ENCODE results near the gene MED22.
A peak's percentile ranks its signal among the peaks of the same experiment; 100 is the strongest.

MED22 gene

DNA sequence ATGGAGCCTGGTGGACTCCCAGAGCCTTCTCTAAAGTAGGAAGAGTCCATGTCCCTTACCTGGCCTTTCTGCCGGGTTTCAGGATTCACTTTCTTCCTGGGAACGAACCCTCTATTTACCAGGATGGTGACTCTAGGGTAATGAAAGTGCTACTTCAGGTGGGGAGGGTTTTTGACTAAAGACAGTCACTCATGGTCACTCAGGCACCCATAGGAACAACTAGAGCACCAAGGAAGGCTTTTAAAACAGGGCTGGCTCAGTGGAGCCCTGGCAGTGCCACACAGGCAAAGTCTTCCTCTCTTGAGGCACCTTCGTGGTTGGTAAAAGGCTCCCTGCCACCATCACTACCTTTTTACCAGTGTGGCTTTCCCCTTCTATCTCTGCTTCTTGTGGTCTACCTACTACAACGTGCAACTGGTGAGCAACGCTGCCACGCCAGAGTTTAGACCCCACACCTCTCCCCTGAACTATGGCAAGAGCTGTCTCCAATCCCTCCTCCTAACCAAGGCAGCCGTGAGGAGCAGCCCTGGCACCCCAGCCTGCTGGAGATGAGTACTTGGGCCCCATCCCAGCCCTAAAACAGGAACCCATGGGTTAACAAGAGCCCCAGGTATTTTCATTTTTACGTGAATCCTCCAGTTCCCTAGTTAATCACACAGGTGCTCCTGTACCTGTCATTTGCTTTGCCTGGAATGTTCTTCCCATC is 4.9 kb upstream of the MED22 start:
- no peaks in the 10 kb centered on the region for H3K9me3 ChIP-seq (ENCODE audit: control insufficient read depth, low read length)
- DNase-seq (ENCODE audit: low read depth): no peak
- H3K4me1 ChIP-seq (ENCODE audit: control insufficient read depth, insufficient read depth, low read length): peaks cover 49% of the 10 kb centered on the region
- peaks cover 52% of the 10 kb centered on the region for H3K36me3 ChIP-seq (ENCODE audit: control insufficient read depth, insufficient read depth, low read length, severe bottlenecking)
- no peak overlapping the region for H3K4me3 ChIP-seq (ENCODE audit: low read length)
- H3K27me3 ChIP-seq (replicated peaks; ENCODE audit: control insufficient read depth, insufficient read depth, low read length): no peaks in the 10 kb centered on the region
- H3K9ac ChIP-seq (ENCODE audit: low read length): peak overlapping the region; percentile 38

DNA sequence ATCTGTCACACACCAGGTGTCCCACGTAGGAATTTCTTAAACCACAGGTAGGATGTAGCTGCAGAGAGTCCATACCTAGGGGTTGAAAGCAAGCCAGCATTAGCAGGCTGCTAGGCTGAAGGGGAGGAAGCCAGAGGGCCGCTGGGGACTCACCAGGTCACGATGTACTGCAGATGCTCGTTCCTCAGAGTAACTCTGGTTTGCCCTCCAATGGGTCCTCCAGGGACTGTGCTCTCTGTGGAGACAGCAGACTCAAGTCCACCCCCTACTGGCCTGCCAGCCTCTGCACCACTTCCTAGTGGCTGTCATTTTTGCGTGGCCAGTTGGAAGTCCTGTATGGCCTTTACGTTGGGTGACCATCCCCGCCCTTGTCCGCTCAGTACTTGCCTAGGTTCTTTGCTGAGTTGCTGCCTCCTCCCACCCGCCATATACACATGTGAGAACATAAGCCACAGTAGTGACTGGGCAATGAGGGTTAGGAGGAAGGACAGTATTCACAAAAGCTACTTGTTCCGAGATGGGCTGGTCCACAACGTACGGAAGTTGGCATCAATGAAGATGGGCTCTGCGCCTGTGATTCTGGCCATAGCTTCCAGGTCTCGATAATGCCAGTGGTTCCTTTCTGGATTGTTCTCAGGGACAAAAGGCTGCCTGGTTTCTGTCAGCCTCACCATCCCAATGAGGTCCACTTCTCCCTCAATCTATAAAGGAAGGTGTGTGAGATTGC is 4.1 kb upstream of the MED22 start:
- Histone ChIP-seq H3K9ac (ENCODE audit: low read length) (no peak overlapping the region), H3K36me3 (ENCODE audit: control insufficient read depth, insufficient read depth, low read length, severe bottlenecking) (peaks cover 52% of the 10 kb centered on the region), H3K4me1 (ENCODE audit: control insufficient read depth, insufficient read depth, low read length) (peaks cover 42% of the 10 kb centered on the region), H3K4me3 (ENCODE audit: low read length) (no peak overlapping the region), H3K27me3 (replicated peaks; ENCODE audit: control insufficient read depth, insufficient read depth, low read length) (no peaks in the 10 kb centered on the region), H3K9me3 (ENCODE audit: control insufficient read depth, low read length) (no peaks in the 10 kb centered on the region)
- DNase-seq (ENCODE audit: low read depth): peak; percentile 59

DNA sequence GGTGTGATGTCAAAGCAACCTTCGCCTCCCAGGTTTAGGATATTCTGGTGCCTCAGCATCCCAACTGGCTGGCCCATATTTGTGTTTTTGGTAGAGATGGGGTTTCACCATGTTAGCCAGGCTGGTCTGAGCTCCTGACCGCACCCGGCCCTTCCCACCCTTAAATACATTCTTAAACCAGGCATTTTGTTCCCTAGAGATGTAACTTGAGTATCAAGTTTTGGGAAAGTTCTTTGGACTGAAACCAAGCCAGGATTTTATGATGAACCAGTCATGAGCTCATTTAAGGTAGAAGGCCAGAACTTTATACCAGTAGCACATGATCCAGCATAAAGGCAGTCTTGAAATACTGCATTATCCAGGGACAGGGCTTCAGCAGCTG is 3.6 kb upstream of the MED22 start:
- peak; percentile 48 for DNase-seq (ENCODE audit: low read depth)
- Histone ChIP-seq H3K27me3 (replicated peaks; ENCODE audit: control insufficient read depth, insufficient read depth, low read length) (no peaks in the 10 kb centered on the region), H3K36me3 (ENCODE audit: control insufficient read depth, insufficient read depth, low read length, severe bottlenecking) (peaks cover 52% of the 10 kb centered on the region), H3K9me3 (ENCODE audit: control insufficient read depth, low read length) (no peaks in the 10 kb centered on the region), H3K9ac (ENCODE audit: low read length) (no peak overlapping the region), H3K4me1 (ENCODE audit: control insufficient read depth, insufficient read depth, low read length) (peaks cover 46% of the 10 kb centered on the region), H3K4me3 (ENCODE audit: low read length) (no peak overlapping the region)

DNA sequence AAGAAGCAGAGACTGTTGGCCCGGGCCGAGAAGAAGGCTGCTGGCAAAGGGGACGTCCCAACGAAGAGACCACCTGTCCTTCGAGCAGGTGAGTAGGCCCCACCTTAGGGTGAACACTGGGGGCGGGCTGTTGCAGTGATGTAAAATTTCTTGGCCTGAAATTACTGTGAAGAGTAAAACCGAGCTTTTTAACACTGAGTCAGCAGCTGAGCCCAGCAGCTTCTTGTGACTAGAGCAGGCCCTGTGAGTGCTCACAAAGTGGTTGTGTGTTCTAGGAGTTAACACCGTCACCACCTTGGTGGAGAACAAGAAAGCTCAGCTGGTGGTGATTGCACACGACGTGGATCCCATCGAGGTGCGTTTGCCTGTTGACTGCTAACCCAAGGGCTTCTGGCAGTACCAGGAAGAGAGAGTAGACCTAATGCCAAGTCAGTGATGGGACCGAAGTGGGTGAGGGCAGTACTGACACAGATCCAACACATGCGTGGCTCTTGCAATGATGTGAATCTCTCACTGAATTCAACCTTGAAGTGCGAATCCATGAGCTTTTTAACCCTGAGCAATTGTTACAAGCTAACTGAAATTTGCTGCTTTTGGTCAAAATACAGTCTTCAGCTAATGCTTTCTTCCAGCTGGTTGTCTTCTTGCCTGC is 2.2 kb upstream of the MED22 start:
- DNase-seq (ENCODE audit: low read depth): no peak
- peaks cover 45% of the 10 kb centered on the region for H3K4me1 ChIP-seq (ENCODE audit: control insufficient read depth, insufficient read depth, low read length)
- H3K4me3 ChIP-seq (ENCODE audit: low read length): peak overlapping the region; percentile 98
- H3K27me3 ChIP-seq (replicated peaks; ENCODE audit: control insufficient read depth, insufficient read depth, low read length): no peaks in the 10 kb centered on the region
- H3K9me3 ChIP-seq (ENCODE audit: control insufficient read depth, low read length): no peaks in the 10 kb centered on the region
- peaks cover 52% of the 10 kb centered on the region for H3K36me3 ChIP-seq (ENCODE audit: control insufficient read depth, insufficient read depth, low read length, severe bottlenecking)
- peak overlapping the region; percentile 99 for H3K9ac ChIP-seq (ENCODE audit: low read length)

DNA sequence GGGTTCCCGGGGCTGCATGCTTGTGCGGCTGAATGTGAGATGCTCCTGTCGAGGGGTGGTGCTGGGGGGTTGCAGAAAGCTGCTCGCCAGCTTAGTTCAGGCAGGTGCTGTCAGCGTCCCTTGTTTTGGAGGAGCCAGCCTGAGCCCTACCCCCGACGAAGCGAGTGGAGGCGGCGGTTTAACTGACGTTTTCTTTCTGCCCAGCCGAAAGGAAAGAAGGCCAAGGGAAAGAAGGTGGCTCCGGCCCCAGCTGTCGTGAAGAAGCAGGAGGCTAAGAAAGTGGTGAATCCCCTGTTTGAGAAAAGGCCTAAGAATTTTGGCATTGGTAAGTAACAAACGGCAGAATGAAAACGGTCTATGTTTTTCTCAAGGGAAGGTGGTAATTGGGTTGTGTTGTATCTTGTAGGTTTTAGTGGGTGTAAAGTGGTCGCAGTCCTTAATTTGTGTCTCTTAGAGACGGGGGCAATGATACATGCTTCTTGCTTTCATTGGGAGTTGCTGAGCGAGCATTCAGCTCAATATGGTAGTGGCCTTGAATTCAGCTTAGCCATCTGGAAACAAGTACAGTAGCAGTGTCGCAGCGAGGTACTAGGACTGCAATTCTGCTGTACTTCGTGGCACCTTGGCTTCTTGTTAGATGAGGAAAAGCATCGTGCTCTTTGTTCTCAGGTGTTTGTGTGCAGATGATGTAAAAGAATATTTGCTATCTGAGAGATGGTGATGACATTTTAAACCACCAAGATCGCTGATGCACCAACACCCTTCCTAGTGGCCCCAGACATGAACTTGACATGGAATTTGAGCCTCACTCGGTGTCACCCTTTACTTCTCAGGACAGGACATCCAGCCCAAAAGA is 1.0 kb upstream of the MED22 start:
- peaks cover 57% of the 10 kb centered on the region for H3K36me3 ChIP-seq (ENCODE audit: control insufficient read depth, insufficient read depth, low read length, severe bottlenecking)
- peak; percentile 20 for DNase-seq (ENCODE audit: low read depth)
- H3K4me1 ChIP-seq (ENCODE audit: control insufficient read depth, insufficient read depth, low read length): peaks cover 37% of the 10 kb centered on the region
- no peaks in the 10 kb centered on the region for H3K27me3 ChIP-seq (replicated peaks; ENCODE audit: control insufficient read depth, insufficient read depth, low read length)
- H3K9ac ChIP-seq (ENCODE audit: low read length): peak overlapping the region; percentile 99
- peak overlapping the region; percentile 98 for H3K4me3 ChIP-seq (ENCODE audit: low read length)
- H3K9me3 ChIP-seq (ENCODE audit: control insufficient read depth, low read length): no peaks in the 10 kb centered on the region

DNA sequence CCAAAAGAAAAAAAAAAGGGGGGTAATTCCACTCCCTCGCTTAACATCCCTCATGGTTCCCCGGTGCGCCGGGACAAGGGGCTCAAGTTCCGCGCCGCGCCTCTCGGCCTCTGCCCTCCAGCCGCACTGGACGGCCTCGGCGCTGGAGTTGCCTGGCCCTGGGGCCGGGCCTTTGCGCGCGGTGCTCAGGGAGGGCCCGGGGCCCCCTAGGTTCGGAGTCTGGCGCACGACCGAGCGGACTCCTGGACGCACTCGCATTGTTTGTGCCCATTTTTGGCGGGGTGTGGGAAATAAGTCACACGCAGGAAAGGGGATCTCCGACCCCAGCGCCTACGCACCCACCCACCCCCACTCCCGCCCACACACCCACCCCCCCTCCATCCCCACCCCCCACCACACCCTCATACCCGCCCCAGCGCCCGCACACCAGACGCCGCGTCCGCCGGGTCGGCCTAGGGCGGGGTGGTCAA is 381 bp downstream of the MED22 start:
- Histone ChIP-seq H3K36me3 (ENCODE audit: control insufficient read depth, insufficient read depth, low read length, severe bottlenecking) (peaks cover 59% of the 10 kb centered on the region), H3K27me3 (replicated peaks; ENCODE audit: control insufficient read depth, insufficient read depth, low read length) (no peaks in the 10 kb centered on the region), H3K9me3 (ENCODE audit: control insufficient read depth, low read length) (no peaks in the 10 kb centered on the region), H3K9ac (ENCODE audit: low read length) (peak overlapping the region; percentile 99), H3K4me1 (ENCODE audit: control insufficient read depth, insufficient read depth, low read length) (peaks cover 33% of the 10 kb centered on the region), H3K4me3 (ENCODE audit: low read length) (peak overlapping the region; percentile 98)
- DNase-seq (ENCODE audit: low read depth): peak; percentile 69

DNA sequence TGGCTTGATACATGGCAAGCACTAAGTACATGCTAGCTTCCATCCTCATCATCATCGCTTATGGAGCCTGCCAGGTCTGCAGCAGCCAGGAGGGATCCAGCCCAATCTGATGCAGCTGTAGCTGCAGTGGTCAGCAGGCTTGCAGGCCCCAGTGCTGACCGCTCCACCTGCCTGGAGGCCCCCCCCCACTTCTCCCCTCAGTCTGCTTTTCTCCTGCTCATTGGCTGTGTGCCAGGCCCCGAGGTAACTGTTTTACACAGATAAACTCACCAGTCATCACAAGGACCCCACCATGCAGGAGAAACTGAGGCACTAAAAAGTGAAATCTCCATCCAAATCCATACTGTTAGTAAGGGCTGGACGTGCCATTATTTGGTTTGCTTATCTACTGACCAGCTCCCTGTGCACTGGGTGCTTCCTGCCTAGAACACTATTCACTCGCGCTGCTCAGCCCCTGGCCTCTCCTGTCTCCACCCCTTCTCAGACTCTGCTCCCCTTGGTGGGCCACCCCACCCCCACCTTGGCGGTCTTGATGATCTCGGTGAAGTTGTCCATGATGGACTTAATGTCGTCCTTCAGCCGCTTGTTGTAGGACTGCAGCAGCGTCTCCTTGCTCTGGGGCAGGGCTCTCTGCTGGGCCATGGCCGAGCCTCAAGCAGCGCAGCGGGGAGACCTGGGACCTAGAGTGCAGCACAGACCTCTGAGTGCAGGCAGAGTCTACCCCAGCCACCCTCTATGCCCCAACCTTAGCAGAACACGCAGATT is 1.7 kb downstream of the MED22 start:
- peak overlapping the region; percentile 99 for H3K9ac ChIP-seq (ENCODE audit: low read length)
- no peak for DNase-seq (ENCODE audit: low read depth)
- peaks cover 58% of the 10 kb centered on the region for H3K36me3 ChIP-seq (ENCODE audit: control insufficient read depth, insufficient read depth, low read length, severe bottlenecking)
- H3K4me3 ChIP-seq (ENCODE audit: low read length): peak overlapping the region; percentile 98
- peaks cover 26% of the 10 kb centered on the region for H3K4me1 ChIP-seq (ENCODE audit: control insufficient read depth, insufficient read depth, low read length)
- no peaks in the 10 kb centered on the region for H3K9me3 ChIP-seq (ENCODE audit: control insufficient read depth, low read length)
- H3K27me3 ChIP-seq (replicated peaks; ENCODE audit: control insufficient read depth, insufficient read depth, low read length): no peaks in the 10 kb centered on the region

DNA sequence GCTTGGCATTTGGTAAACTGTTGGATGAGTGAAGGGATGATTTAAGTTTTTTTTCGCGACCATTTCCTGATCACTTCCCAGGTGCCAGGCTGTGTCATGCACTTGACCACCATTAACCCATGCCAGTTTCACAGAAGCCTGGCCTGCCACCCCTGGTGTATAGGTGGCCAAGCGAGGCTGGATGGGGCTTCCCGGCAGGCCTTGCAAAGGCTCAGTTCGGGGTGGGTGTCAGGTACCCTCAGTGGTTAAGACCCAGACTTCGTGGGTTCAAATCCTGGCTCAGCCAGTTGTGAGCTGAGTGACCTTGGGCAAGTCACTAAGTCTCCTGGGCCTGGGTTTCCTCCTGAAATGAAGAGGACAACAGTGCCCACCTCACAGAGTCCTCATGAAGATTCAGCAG is 2.3 kb downstream of the MED22 start:
- Histone ChIP-seq H3K9ac (ENCODE audit: low read length) (peak overlapping the region; percentile 99), H3K4me1 (ENCODE audit: control insufficient read depth, insufficient read depth, low read length) (peaks cover 26% of the 10 kb centered on the region), H3K36me3 (ENCODE audit: control insufficient read depth, insufficient read depth, low read length, severe bottlenecking) (peaks cover 58% of the 10 kb centered on the region), H3K27me3 (replicated peaks; ENCODE audit: control insufficient read depth, insufficient read depth, low read length) (no peaks in the 10 kb centered on the region), H3K4me3 (ENCODE audit: low read length) (no peak overlapping the region), H3K9me3 (ENCODE audit: control insufficient read depth, low read length) (no peaks in the 10 kb centered on the region)
- no peak for DNase-seq (ENCODE audit: low read depth)

DNA sequence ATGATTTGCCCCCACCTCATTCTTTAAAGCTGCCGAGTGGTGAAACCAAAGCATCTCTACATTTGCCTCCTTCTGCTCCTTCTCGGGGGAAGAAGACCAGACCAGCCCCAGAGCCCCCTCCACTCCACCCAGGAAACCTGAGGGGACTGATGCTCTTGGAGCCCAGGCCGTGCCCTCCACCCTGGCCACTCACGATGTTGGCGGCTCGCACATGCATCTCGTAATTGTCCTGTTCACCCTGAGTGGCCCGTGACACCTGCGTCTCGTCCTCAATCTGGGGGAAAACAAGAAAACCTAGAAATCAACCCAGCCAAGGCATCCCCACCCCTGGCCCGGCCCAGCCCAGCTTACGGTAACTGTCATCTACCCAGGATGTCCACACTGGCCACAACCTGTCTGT is 3.0 kb downstream of the MED22 start:
- Histone ChIP-seq H3K36me3 (ENCODE audit: control insufficient read depth, insufficient read depth, low read length, severe bottlenecking) (peaks cover 58% of the 10 kb centered on the region), H3K9ac (ENCODE audit: low read length) (no peak overlapping the region), H3K27me3 (replicated peaks; ENCODE audit: control insufficient read depth, insufficient read depth, low read length) (no peaks in the 10 kb centered on the region), H3K4me1 (ENCODE audit: control insufficient read depth, insufficient read depth, low read length) (peaks cover 21% of the 10 kb centered on the region), H3K9me3 (ENCODE audit: control insufficient read depth, low read length) (no peaks in the 10 kb centered on the region), H3K4me3 (ENCODE audit: low read length) (no peak overlapping the region)
- no peak for DNase-seq (ENCODE audit: low read depth)

DNA sequence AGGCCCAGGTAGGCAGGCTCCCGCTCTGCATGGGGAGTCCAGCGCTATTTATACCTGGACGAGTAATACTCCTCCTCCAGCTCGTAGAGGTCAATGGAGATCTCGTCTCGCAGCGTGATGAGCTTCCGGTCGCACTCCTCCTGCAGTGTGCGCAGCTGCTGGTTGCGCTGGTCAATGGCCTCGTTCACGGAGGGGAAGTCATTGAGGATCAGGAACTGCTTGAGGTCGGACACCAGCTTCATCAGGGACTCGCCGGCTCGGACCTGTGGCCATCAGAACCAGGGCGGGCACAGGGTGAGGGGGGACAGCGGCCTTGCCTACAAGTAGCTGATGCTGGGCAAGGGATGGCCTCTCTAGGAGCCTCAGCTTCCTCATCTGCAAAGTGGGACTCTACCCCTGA is 3.9 kb downstream of the MED22 start:
- peaks cover 55% of the 10 kb centered on the region for H3K36me3 ChIP-seq (ENCODE audit: control insufficient read depth, insufficient read depth, low read length, severe bottlenecking)
- DNase-seq (ENCODE audit: low read depth): no peak

More for the DNA sequence above, 3.9 kb downstream of the MED22 start:
- Histone ChIP-seq H3K4me1 (ENCODE audit: control insufficient read depth, insufficient read depth, low read length) (peaks cover 12% of the 10 kb centered on the region), H3K4me3 (ENCODE audit: low read length) (no peak overlapping the region), H3K27me3 (replicated peaks; ENCODE audit: control insufficient read depth, insufficient read depth, low read length) (no peaks in the 10 kb centered on the region), H3K9me3 (ENCODE audit: control insufficient read depth, low read length) (no peaks in the 10 kb centered on the region), H3K9ac (ENCODE audit: low read length) (no peak overlapping the region)

All from adipocyte (in vitro differentiated cells).